ENCODE data around the gene BDH1. TPM values are rescaled to one million over a fixed set of nuclear protein-coding genes. Genes with fewer than 3 reads are reported as not detected.

Gene BDH1
- total and polyA plus RNA-seq, 2 of the 13 experiments (the other 11 are each of a cell fraction or from before 2014, with no cell fraction given): 21.2 to 71.9 TPM

- no peak for TF ChIP-seq HOXA7 (CRISPR knock-in tag; IDR thresholded peaks at IDR 0.05)
- TF ChIP-seq SRSF9 (IDR thresholded peaks at IDR 0.05; ENCODE audit: borderline replicate concordance, insufficient read depth, low read depth, low read length, poor library complexity, severe bottlenecking): no peak
- TF ChIP-seq NCOA5 (CRISPR knock-in tag; IDR thresholded peaks at IDR 0.05): no peak
- peak; percentile 28 for TF ChIP-seq IKZF4 (CRISPR knock-in tag; IDR thresholded peaks at IDR 0.05; ENCODE audit: borderline replicate concordance, low read depth, not compliant biosample characterization)
- TF ChIP-seq ZNF414 (CRISPR knock-in tag; IDR thresholded peaks at IDR 0.05): no peak; the same call in 1 of the 2 replicates
- no peak for TF ChIP-seq MXD1 (CRISPR knock-in tag; IDR thresholded peaks at IDR 0.05)
- peak; percentile 73; the same call in 1 of the 2 replicates for TF ChIP-seq PHF21A (CRISPR knock-in tag; IDR thresholded peaks at IDR 0.05)
- no peak for TF ChIP-seq MZF1 (CRISPR knock-in tag; IDR thresholded peaks at IDR 0.05; ENCODE audit: borderline replicate concordance)
- TF ChIP-seq ZNF160 (CRISPR knock-in tag; IDR thresholded peaks at IDR 0.05): no peak
- no peak for TF ChIP-seq SNAI1 (CRISPR knock-in tag; IDR thresholded peaks at IDR 0.05; ENCODE audit: borderline replicate concordance)
- peak; percentile 9; the same call in 1 of the 2 replicates for TF ChIP-seq THAP7 (CRISPR knock-in tag; IDR thresholded peaks at IDR 0.05)
- TF ChIP-seq ZBTB26 (CRISPR knock-in tag; IDR thresholded peaks at IDR 0.05; ENCODE audit: borderline replicate concordance): peak; percentile 81; the same call in 1 of the 2 replicates
- TF ChIP-seq SMC3 (IDR thresholded peaks at IDR 0.05; ENCODE audit: low read length): no peak
- TF ChIP-seq NFE2 (CRISPR knock-in tag; IDR thresholded peaks at IDR 0.05): no peak
- peak in 1 of 2 experiments; percentile 60; a peak in 1 of 4 replicates for TF ChIP-seq KLF16 (CRISPR knock-in tag; IDR thresholded peaks at IDR 0.05)
- TF ChIP-seq ZIK1 (CRISPR knock-in tag; IDR thresholded peaks at IDR 0.05; ENCODE audit: borderline replicate concordance, low read depth): 0 out of 2 replicates have a peak, but pooled peaks have one; percentile 23
- peak; percentile 62; the same call in 1 of the 2 replicates for TF ChIP-seq ZNF317 (CRISPR knock-in tag; IDR thresholded peaks at IDR 0.05)
- TF ChIP-seq ZNF605 (CRISPR knock-in tag; IDR thresholded peaks at IDR 0.05): no peak; the same call in 1 of the 2 replicates
Observed at GRCh38 chr3:197520311-197521276, 35.2 kb downstream of the BDH1 start (continued).
